HEK293 (cell line): ENCODE data around the gene TAS2R1.

ENCODE experiments used
- CTCF ChIA-PET: fragments of 350-600 bp; formaldehyde crosslinking; extraction: SDS; loops from one replicate; lab custom pipeline; 2021; ENCODE audit warnings: antibody characterized with exemption; lab: Yijun Ruan, JAX
- POLR2A ChIA-PET: fragments of 300-600 bp; formaldehyde crosslinking; extraction: SDS; loops from one replicate; lab custom pipeline; 2020; ENCODE audit warnings: antibody characterized with exemption, inconsistent platforms; lab: Yijun Ruan, JAX
- H3K27ac ChIP-seq: fragments of 200-500 bp; sonication (Bioruptor generic); 2 replicates; pipeline ENCODE4 v1.5.1; 2014; ENCODE audit warnings: low read depth, low read length, control low read depth, inconsistent platforms; ENCODE audit errors: extremely low read depth
- H3K36me3 ChIP-seq, 2 experiments: fragments of 200-500 bp in 1 of 2; sonication (Bioruptor generic) in 1 of 2; 1 replicate in 1 of 2; 2 replicates in 1 of 2; pipeline ENCODE4 v1.5.1; 2014 to 2017; ENCODE audit warnings: inconsistent platforms in 2 of 2, low read length in 2 of 2; ENCODE audit not compliant: control insufficient read depth in 2 of 2, insufficient read depth in 1 of 2
- H3K4me1 ChIP-seq: fragments of 200-500 bp; sonication (Bioruptor generic); 2 replicates; pipeline ENCODE4 v1.5.1; 2014; ENCODE audit warnings: mild to moderate bottlenecking, low read length, inconsistent platforms; ENCODE audit not compliant: control insufficient read depth, insufficient read depth
- H3K4me3 ChIP-seq: 2 replicates; pipeline ENCODE4 v1.5.1; 2011; ENCODE audit warnings: low read depth, mild to moderate bottlenecking, control low read depth, low read length, moderate library complexity
- H3K9me3 ChIP-seq: fragments of 200-500 bp; sonication (Bioruptor generic); 2 replicates; pipeline ENCODE4 v1.5.1; 2014; ENCODE audit warnings: low read depth, low read length, inconsistent platforms; ENCODE audit not compliant: control insufficient read depth, insufficient read depth
- BCL11B ChIP-seq: fragments of 450-650 bp; formaldehyde crosslinking; IDR thresholded peaks from 2 replicates; pipeline ENCODE4 v1.5.1; 2016; ENCODE audit warnings: low read depth, missing biosample characterization, missing genetic modification characterization
- GFI1B ChIP-seq: fragments of 450-650 bp; formaldehyde crosslinking; IDR thresholded peaks from 2 replicates; pipeline ENCODE4 v1.5.1; 2016; ENCODE audit warnings: missing biosample characterization, missing genetic modification characterization
- HOXD13 ChIP-seq: sonication (generic); formaldehyde crosslinking; IDR thresholded peaks from 2 replicates; pipeline ENCODE4 v1.8.0; 2022; ENCODE audit warnings: missing genetic modification reagents, borderline replicate concordance
- KLF8 ChIP-seq: fragments of 450-650 bp; formaldehyde crosslinking; IDR thresholded peaks from 2 replicates; pipeline ENCODE4 v1.5.1; 2016; ENCODE audit warnings: missing biosample characterization, missing genetic modification characterization
- MEIS1 ChIP-seq: sonication (generic); formaldehyde crosslinking; IDR thresholded peaks from 2 replicates; pipeline ENCODE4 v1.8.1; 2022; ENCODE audit warnings: missing genetic modification reagents, mild to moderate bottlenecking, borderline replicate concordance
- MZF1 ChIP-seq: fragments of 450-650 bp; formaldehyde crosslinking; IDR thresholded peaks from 2 replicates; pipeline ENCODE4 v1.5.1; 2017; ENCODE audit warnings: missing biosample characterization, missing genetic modification characterization, borderline replicate concordance
- SP2 ChIP-seq: fragments of 450-650 bp; formaldehyde crosslinking; IDR thresholded peaks from 2 replicates; pipeline ENCODE4 v1.5.1; 2016; ENCODE audit warnings: missing biosample characterization, missing genetic modification characterization
- SP7 ChIP-seq: fragments of 450-650 bp; formaldehyde crosslinking; IDR thresholded peaks from 2 replicates; pipeline ENCODE4 v1.5.1; 2016; ENCODE audit warnings: missing biosample characterization, missing genetic modification characterization
- TCF7L2 ChIP-seq: IDR thresholded peaks from 2 replicates; pipeline ENCODE4 v1.6.1; 2011; ENCODE audit warnings: low read depth, mild to moderate bottlenecking, inconsistent platforms, low read length, moderate library complexity, borderline replicate concordance
- YY1 ChIP-seq: fragments of 450-650 bp; formaldehyde crosslinking; IDR thresholded peaks from 2 replicates; pipeline ENCODE4 v1.5.1; 2018; ENCODE audit warnings: missing biosample characterization, missing genetic modification characterization
- ZBTB48 ChIP-seq: fragments of 450-650 bp; formaldehyde crosslinking; IDR thresholded peaks from 2 replicates; pipeline ENCODE4 v1.5.1; 2016; ENCODE audit warnings: missing biosample characterization, missing genetic modification characterization
- ZBTB8A ChIP-seq: fragments of 450-650 bp; formaldehyde crosslinking; IDR thresholded peaks from 2 replicates; pipeline ENCODE4 v1.5.1; 2016; ENCODE audit warnings: missing biosample characterization, missing genetic modification characterization
- ZIC2 ChIP-seq: fragments of 450-650 bp; formaldehyde crosslinking; IDR thresholded peaks from 2 replicates; pipeline ENCODE4 v1.5.1; 2016; ENCODE audit warnings: missing biosample characterization, missing genetic modification characterization
- ZNF10 ChIP-seq: fragments of 450-650 bp; formaldehyde crosslinking; IDR thresholded peaks from 2 replicates; pipeline ENCODE4 v1.5.1; 2017; ENCODE audit warnings: missing biosample characterization, missing genetic modification characterization
- ZNF140 ChIP-seq: fragments of 450-650 bp; formaldehyde crosslinking; IDR thresholded peaks from 2 replicates; pipeline ENCODE4 v1.5.1; 2016; ENCODE audit warnings: missing biosample characterization, missing genetic modification characterization
- ZNF157 ChIP-seq: fragments of 450-650 bp; formaldehyde crosslinking; IDR thresholded peaks from 2 replicates; pipeline ENCODE4 v1.5.1; 2016; ENCODE audit warnings: missing biosample characterization, missing genetic modification characterization
- ZNF175 ChIP-seq: fragments of 450-650 bp; formaldehyde crosslinking; IDR thresholded peaks from 2 replicates; pipeline ENCODE4 v1.5.1; 2016; ENCODE audit warnings: missing biosample characterization, missing genetic modification characterization
- ZNF2 ChIP-seq: fragments of 450-650 bp; formaldehyde crosslinking; IDR thresholded peaks from 2 replicates; pipeline ENCODE4 v1.5.1; 2016; ENCODE audit warnings: missing biosample characterization, missing genetic modification characterization
- ZNF223 ChIP-seq: fragments of 450-650 bp; formaldehyde crosslinking; IDR thresholded peaks from 2 replicates; pipeline ENCODE4 v1.5.1; 2016; ENCODE audit warnings: missing biosample characterization, missing genetic modification characterization
- ZNF23 ChIP-seq: fragments of 450-650 bp; formaldehyde crosslinking; IDR thresholded peaks from 2 replicates; pipeline ENCODE4 v1.5.1; 2016; ENCODE audit warnings: missing biosample characterization, missing genetic modification characterization, borderline replicate concordance
- ZNF266 ChIP-seq: fragments of 450-650 bp; formaldehyde crosslinking; IDR thresholded peaks from 2 replicates; pipeline ENCODE4 v1.5.1; 2016; ENCODE audit warnings: missing biosample characterization, missing genetic modification characterization, low read depth
- ZNF280C ChIP-seq: fragments of 450-650 bp; formaldehyde crosslinking; IDR thresholded peaks from 2 replicates; pipeline ENCODE4 v1.5.1; 2016; ENCODE audit warnings: missing biosample characterization, missing genetic modification characterization
- ZNF610 ChIP-seq: fragments of 450-650 bp; formaldehyde crosslinking; IDR thresholded peaks from 2 replicates; pipeline ENCODE4 v1.5.1; 2016; ENCODE audit warnings: missing biosample characterization, missing genetic modification characterization, borderline replicate concordance
- ZSCAN18 ChIP-seq: fragments of 450-650 bp; formaldehyde crosslinking; IDR thresholded peaks from 2 replicates; pipeline ENCODE4 v1.5.1; 2016; ENCODE audit warnings: missing biosample characterization, missing genetic modification characterization
- ZSCAN30 ChIP-seq: fragments of 450-650 bp; IDR thresholded peaks from 2 replicates; pipeline ENCODE4 v1.5.1; 2018; ENCODE audit warnings: missing biosample characterization, mild to moderate bottlenecking, missing genetic modification characterization, moderate library complexity
- TF ChIP-seq, protein P1 (sequence below): fragments of 450-650 bp; IDR thresholded peaks from 2 replicates; pipeline ENCODE4 v1.5.1; 2018; ENCODE audit warnings: missing biosample characterization, mild to moderate bottlenecking, missing genetic modification characterization
- TF ChIP-seq, protein P2 (sequence below): fragments of 450-650 bp; formaldehyde crosslinking; IDR thresholded peaks from 2 replicates; pipeline ENCODE4 v1.5.1; 2016; ENCODE audit warnings: missing biosample characterization, missing genetic modification characterization
- TF ChIP-seq, protein P3 (sequence below): fragments of 450-650 bp; formaldehyde crosslinking; IDR thresholded peaks from 2 replicates; pipeline ENCODE4 v1.5.1; 2017; ENCODE audit warnings: missing biosample characterization, missing genetic modification characterization

The TAS2R1 gene

GRCh38 chr5:9663891-9664290 lies 33.7 kb upstream of the TAS2R1 start:
- Histone ChIP-seq H3K4me3 (no peak overlapping the region), H3K36me3 (no peaks in the 10 kb centered on the region), H3K4me1 (no peaks in the 10 kb centered on the region)
- POLR2A ChIA-PET: no interaction called here
- CTCF ChIA-PET: no interaction called here
- TF ChIP-seq ZNF10 (tag by site-specific recombination) (no peak), SP2 (tag by site-specific recombination) (no peak), TCF7L2 (no peak), GFI1B (tag by site-specific recombination) (no peak), ZBTB8A (tag by site-specific recombination) (no peak), ZNF23 (tag by site-specific recombination) (no peak), ZNF266 (tag by site-specific recombination) (no peak), ZNF140 (tag by site-specific recombination) (no peak), HOXD13 (CRISPR knock-in tag) (no peak), ZNF610 (tag by site-specific recombination) (no peak)
- TF ChIP-seq, protein P1, sequence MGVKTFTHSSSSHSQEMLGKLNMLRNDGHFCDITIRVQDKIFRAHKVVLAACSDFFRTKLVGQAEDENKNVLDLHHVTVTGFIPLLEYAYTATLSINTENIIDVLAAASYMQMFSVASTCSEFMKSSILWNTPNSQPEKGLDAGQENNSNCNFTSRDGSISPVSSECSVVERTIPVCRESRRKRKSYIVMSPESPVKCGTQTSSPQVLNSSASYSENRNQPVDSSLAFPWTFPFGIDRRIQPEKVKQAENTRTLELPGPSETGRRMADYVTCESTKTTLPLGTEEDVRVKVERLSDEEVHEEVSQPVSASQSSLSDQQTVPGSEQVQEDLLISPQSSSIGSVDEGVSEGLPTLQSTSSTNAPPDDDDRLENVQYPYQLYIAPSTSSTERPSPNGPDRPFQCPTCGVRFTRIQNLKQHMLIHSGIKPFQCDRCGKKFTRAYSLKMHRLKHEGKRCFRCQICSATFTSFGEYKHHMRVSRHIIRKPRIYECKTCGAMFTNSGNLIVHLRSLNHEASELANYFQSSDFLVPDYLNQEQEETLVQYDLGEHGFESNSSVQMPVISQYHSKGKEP (tag by site-specific recombination): no peak
- TF ChIP-seq, all 188 proteins: peak for 0
- H3K27ac ChIP-seq: no peak overlapping the region
- H3K9me3 ChIP-seq: no peaks in the 10 kb centered on the region

DNA sequence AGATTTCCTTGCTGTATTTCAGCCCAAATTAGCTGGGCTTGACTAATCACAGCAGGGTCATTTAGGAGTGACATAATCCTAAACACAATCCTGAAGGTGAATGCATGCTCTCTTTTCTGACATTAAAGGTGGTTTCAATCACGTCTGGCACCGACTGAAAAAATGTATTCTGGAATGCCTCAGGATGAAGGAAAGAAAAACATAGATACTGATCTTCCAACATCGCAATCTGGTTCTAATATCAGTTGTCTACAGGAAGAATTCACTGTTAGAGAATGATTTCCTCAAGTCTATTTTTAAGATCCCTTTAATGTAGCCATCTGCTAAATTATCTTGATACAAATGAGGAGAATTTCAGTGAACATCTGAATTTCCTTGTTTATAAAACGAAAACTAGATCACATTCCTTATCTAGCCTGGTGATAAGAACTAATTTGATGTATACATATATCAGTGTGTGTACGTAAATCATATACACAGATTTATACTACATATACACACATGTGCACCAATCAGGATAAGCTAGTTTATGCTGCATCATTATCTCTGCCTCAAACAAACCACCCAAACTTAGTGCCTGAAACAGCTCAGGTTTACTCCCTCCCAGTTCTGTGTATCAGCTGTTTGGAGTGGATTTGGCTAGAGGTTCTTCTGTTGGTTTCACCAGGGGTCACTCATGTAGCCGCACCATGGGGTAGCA lies 31.3 kb upstream of the TAS2R1 start:
- H3K9me3 ChIP-seq: no peaks in the 10 kb centered on the region
- CTCF ChIA-PET: no interaction called here

DNA sequence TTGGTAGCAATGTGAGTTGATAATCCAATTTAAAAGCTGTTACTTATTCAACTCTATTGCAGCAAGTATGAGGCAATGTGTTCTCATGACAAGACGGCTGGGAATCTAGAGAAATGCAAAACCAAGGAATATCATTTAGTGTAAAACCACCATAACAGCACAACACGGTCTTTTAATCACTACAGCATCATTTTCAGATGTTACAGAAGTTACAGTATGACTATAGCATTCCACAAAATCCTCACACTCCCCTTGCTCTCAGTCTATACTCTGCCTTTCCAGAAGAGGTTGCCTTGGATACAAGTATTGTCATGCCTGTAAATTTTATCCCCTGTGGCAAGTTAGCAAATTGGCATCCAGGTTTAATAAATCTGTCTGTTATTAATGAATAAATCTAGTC lies 28.6 kb upstream of the TAS2R1 start:
- H3K4me1 ChIP-seq: no peaks in the 10 kb centered on the region
- no peaks in the 10 kb centered on the region for H3K9me3 ChIP-seq
- ChIA-PET POLR2A (no interaction called here), CTCF (no interaction called here)
- H3K4me3 ChIP-seq: no peak overlapping the region
- no peaks in the 10 kb centered on the region for H3K36me3 ChIP-seq
- H3K27ac ChIP-seq: no peak overlapping the region
- no peak for TF ChIP-seq ZNF157 (tag by site-specific recombination)
- TF ChIP-seq YY1 (tag by site-specific recombination): no peak
- no peak for TF ChIP-seq ZNF280C (tag by site-specific recombination)
- TF ChIP-seq MZF1: no peak
- TF ChIP-seq ZNF223: no peak
- TF ChIP-seq ZSCAN18 (tag by site-specific recombination): no peak
- TF ChIP-seq SP7 (tag by site-specific recombination): no peak
- no peak for TF ChIP-seq ZNF175 (tag by site-specific recombination)
- TF ChIP-seq ZBTB48 (tag by site-specific recombination): no peak
- TF ChIP-seq, protein P2, sequence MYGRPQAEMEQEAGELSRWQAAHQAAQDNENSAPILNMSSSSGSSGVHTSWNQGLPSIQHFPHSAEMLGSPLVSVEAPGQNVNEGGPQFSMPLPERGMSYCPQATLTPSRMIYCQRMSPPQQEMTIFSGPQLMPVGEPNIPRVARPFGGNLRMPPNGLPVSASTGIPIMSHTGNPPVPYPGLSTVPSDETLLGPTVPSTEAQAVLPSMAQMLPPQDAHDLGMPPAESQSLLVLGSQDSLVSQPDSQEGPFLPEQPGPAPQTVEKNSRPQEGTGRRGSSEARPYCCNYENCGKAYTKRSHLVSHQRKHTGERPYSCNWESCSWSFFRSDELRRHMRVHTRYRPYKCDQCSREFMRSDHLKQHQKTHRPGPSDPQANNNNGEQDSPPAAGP: no peak
- no peak for TF ChIP-seq MEIS1 (CRISPR knock-in tag)
- no peak for TF ChIP-seq BCL11B (tag by site-specific recombination)
- TF ChIP-seq, protein P3, sequence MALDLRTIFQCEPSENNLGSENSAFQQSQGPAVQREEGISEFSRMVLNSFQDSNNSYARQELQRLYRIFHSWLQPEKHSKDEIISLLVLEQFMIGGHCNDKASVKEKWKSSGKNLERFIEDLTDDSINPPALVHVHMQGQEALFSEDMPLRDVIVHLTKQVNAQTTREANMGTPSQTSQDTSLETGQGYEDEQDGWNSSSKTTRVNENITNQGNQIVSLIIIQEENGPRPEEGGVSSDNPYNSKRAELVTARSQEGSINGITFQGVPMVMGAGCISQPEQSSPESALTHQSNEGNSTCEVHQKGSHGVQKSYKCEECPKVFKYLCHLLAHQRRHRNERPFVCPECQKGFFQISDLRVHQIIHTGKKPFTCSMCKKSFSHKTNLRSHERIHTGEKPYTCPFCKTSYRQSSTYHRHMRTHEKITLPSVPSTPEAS (tag by site-specific recombination): no peak

More for the DNA sequence above, 31.3 kb upstream of the TAS2R1 start:
- POLR2A ChIA-PET: no interaction called here
- TF ChIP-seq ZIC2 (tag by site-specific recombination) (no peak), ZNF2 (no peak), KLF8 (tag by site-specific recombination) (no peak), ZSCAN30 (no peak)
- TF ChIP-seq, all 188 proteins: peak for 0
- Histone ChIP-seq H3K4me1 (no peaks in the 10 kb centered on the region), H3K4me3 (no peak overlapping the region), H3K27ac (no peak overlapping the region), H3K36me3 (no peaks in the 10 kb centered on the region)
